ELR (cell line): ENCODE measurements around the gene FIGNL2.
"Not testable (repeated sequence)": the region's sequence is repeated elsewhere in the genome, so short reads cannot be mapped to it uniquely, and the experiment has no call there.

Experiments used
- DNase-seq: peaks from one replicate; pipeline ENCODE4 v3.0.0-alpha.2; 2015; ENCODE audit warnings: low read depth

FIGNL2 gene

GRCh38 chr12:51836041-51836826, 12.3 kb downstream of the FIGNL2 start:
- DNase-seq, result peak; percentile 23

DNA sequence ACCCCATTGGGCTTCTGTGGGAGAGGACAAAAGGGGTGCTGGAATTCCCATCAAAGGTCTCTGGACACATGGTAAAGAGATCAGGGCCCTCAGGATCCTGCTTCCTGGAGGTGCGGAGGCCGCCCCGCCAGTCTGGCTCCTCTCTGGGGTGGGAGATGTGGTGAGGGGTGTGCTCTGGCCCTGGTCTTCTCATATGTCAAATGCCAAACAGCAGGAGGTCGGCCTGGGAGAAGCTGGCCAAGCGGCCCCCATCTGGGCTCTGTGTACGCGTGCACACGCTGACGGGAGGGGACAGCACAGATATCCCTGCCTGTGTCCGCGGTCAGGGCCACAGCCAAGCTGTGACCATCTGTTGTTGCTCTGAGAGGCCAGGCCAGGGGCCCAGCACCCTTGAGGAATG, 14.1 kb downstream of the FIGNL2 start:
- DNase-seq, result no peak

GRCh38 chr12:51833448-51834227, 14.9 kb downstream of the FIGNL2 start:
- DNase-seq, result no peak

GRCh38 chr12:51832354-51833107, 16.0 kb downstream of the FIGNL2 start:
- DNase-seq, result no peak

DNA sequence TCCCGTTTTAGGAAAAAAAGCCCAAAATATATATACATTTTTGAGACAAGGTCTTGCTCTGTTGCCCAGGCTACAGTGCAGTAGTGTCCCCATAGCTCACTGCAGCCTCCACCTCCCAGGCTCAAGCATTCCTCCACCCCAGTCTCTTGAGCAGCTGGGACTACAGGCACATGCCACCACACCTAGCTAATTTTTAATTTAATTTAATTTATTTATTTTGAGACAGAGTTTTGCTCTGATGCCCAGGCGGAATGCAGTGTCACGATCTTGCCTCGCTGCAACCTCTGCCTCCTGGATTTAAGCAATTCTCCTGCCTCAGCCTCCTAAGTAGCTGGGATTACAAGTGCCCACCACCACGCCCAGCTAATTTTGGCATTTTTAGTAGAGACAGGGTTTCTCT, 16.7 kb downstream of the FIGNL2 start:
- DNase-seq, result not testable (repeated sequence)

DNA sequence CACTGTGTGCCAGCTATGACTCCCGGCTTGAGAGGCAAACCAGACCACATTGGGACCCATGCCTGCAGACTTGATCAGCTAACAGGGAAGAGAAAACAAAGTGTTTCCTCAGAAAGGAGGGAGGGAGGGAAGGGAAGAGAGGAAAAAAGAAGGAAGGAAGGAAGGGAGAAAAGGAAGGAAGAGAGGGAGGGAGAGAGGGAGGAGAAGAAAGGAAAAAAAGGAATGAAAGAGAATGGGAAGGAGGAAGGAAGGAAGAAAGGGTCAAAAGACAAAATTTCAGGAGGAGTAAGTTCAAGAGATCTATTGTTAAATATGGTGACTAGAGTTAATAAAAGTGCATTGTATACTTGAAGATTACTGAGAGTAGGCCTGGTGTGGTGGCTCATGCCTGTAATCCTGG, 18.9 kb downstream of the FIGNL2 start:
- no peak for DNase-seq

GRCh38 chr12:51829011-51829481, 19.5 kb downstream of the FIGNL2 start:
- no peak for DNase-seq

- peak; percentile 71 for DNase-seq
Measured at GRCh38 chr12:51827925-51828818, 20.3 kb downstream of the FIGNL2 start.

DNA sequence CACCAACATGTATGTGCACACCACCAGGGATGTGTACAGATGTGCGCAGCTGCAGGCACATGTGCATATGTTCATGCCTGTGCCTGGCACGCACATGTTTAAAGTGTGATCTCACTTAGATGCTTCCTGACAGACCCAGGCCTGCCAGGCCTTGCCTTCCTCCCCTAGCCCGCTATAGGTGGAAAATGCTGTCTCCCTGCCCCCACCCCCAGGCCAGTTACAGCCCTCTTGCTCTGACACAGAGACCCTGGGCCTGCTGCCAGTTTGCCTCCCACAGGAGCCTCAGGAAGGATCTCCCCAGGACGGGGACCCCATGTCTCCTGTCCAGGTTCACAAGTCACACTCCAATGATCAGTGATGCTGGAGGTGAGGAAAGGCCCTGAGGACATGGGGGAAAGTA, 21.6 kb downstream of the FIGNL2 start:
- DNase-seq, result no peak

DNA sequence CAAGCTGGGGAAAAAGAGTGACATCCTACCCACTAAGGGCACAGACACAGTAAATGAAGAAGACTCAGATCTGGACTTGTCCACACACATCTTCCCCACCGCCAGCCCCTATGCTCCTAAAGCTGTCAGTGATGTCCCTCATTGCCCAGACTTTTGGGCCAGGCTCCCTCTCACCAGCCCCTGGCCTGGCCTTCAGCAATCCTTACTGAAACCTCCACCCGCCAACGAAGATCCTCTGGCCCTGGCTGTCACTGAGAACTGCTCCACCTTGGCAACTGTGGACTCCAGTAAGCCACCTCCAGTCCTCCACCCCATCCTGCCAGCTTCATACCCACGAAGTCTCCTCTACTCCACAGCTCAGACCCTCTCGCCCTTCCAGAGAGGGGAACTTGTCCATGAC, 23.3 kb downstream of the FIGNL2 start:
- DNase-seq, result no peak

- DNase-seq, result peak; percentile 83
Measured at GRCh38 chr12:51823875-51824565, 24.5 kb downstream of the FIGNL2 start.

DNA sequence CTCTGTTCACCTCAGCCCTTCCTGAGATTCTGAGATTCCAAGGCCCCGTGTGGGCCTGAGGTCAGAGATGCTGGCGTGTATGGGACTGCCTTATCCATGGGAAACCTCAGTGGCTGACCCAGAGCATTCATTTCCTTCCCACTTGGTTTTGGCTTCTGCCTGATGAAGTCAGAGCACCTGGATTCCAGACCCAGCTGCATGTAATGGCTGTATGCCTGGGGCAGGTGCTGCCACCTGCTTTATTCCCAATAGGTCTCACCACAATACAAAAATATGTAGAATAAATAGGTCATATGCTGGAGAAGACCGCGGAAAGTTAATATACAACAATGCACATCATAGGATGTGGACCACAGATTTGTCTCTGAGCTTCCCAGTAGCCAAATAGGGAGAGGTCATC, 25.6 kb downstream of the FIGNL2 start:
- DNase-seq, result no peak

GRCh38 chr12:51822261-51822616, 26.3 kb downstream of the FIGNL2 start:
- no peak for DNase-seq

- DNase-seq, result no peak
Measured at GRCh38 chr12:51821440-51822260, 26.9 kb downstream of the FIGNL2 start.

DNA sequence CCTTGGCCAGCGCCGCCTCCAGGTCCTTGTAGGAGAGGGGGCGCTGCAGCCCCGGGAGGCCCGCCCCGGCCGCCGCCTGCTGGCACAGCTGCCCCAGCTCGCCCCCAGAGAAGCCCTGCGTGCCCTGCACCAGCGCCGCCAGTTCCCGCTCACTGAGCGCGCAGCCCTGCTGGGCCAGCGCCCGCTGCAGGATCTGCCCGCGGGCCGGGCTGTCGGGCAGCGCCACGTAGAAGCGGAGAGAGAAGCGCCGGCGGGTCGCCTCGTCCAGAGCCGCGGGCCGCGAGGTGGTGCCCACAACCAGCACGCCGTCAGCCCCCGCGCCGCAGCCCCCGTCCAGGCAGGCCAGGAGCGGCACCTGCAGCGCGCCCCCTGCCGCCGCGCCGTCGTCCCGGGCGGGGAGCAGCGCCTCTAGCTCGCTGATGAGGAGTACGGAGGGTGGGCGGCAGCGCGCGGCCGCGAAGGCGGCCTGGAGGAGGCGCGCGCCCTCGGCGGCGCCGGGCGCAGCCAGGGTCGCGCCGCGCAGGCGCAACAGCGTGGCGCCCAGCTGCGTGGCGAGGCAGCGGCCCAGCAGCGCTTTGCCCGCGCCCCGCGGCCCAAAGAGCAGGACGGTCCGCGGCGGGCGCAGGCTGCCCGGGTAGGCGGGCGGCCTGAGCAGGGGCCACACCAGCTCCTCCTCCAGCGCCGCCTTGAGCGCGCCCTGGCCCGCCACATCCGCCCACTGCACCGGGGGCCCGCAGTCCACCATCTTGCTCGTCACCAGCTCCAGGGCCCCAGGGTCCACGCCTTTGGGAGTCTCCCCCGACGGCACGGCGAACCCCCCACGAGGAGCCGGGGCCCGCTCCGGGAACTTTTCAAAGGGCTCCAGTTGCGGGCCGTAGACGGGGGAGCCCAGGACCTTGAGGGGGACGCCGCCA, 27.7 kb downstream of the FIGNL2 start:
- no peak for DNase-seq

- DNase-seq, result no peak
Measured at GRCh38 chr12:51819736-51820525, 28.6 kb downstream of the FIGNL2 start.

DNA sequence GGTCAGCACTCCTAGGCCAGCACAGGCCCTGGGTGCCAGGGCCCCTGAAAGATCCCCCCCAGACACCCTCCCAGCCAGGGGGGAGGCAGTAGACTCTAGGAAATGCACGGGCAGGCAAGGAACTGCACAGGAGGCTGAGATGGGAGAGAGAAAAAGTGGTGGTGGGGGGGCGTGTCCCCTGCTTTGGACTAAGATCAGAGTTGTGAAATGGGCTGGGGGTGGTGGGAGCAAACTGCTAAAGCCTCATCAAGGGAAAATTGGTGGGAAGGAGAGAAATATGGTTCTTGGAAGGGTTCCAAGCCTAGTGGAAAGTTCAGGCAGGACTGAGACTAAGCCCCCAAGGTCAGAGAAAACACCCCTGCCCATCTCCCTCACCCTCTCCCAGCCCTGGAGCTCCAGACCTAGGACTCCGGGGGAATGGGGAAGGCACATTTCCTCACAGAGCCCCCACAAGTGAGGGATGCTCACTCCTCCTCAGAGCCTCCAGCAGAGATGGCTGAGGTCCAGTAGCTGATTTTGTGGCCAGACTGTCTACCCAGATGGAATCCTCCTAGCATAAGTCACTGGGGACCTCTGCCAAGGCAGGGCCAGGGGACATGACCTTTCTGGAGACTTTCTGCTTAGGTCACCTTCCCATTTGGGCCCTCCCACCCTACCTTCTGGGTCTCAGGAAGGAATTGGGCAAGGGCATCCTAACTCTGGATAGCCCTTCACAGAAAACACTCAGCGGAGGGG, 29.8 kb downstream of the FIGNL2 start:
- peak; percentile 65 for DNase-seq
